ENCODE data around the gene AP3S2.
"Not testable (repeated sequence)": the region's sequence is repeated elsewhere in the genome, so short reads cannot be mapped to it uniquely, and the experiment has no call there.

The AP3S2 gene

GRCh38 chr15:89878323-89878722 is 15.5 kb downstream of the AP3S2 start:
- Histone ChIP-seq H3K4me1 (ENCODE audit: insufficient read depth, low read length) (no peaks in the 10 kb centered on the region), H3K36me3 (ENCODE audit: insufficient read depth, low read length) (peaks cover 28% of the 10 kb centered on the region), H3K27me3 (ENCODE audit: control insufficient read depth in 1 of 2, insufficient read depth in 2 of 2, low read length in 2 of 2) (no peaks in the 10 kb centered on the region), H3K9ac (ENCODE audit: low read length) (no peak overlapping the region), H3K27ac (ENCODE audit: low read depth, low read length) (no peak overlapping the region), H3K9me3 (ENCODE audit: low read length) (no peaks in the 10 kb centered on the region), H3K4me3 (ENCODE audit: low read depth in 1 of 2, low read length in 2 of 2) (no peak overlapping the region)

DNA sequence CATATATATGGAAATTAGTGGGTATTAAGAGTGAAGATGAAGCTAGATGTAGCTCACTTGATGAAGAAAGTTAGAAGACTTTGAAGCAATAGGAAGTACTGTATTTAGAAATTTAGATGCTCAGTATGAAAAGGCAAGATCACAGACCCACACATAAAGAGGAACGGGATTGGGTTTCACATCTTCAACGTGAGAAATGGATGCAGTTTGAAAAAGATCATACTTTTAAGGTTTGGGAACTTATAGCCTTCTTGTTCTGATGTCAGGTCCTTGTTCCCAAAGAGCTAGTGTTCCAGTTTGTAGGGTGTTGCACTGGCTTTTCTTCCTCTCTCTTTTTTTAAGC is 16.7 kb downstream of the AP3S2 start:
- Histone ChIP-seq H3K9me3 (ENCODE audit: low read length) (no peaks in the 10 kb centered on the region), H3K27ac (ENCODE audit: low read depth, low read length) (no peak overlapping the region), H3K4me3 (ENCODE audit: low read depth in 1 of 2, low read length in 2 of 2) (no peak overlapping the region), H3K4me1 (ENCODE audit: insufficient read depth, low read length) (no peaks in the 10 kb centered on the region), H3K9ac (ENCODE audit: low read length) (no peak overlapping the region), H3K27me3 (ENCODE audit: control insufficient read depth in 1 of 2, insufficient read depth in 2 of 2, low read length in 2 of 2) (no peaks in the 10 kb centered on the region), H3K36me3 (ENCODE audit: insufficient read depth, low read length) (peaks cover 31% of the 10 kb centered on the region)

DNA sequence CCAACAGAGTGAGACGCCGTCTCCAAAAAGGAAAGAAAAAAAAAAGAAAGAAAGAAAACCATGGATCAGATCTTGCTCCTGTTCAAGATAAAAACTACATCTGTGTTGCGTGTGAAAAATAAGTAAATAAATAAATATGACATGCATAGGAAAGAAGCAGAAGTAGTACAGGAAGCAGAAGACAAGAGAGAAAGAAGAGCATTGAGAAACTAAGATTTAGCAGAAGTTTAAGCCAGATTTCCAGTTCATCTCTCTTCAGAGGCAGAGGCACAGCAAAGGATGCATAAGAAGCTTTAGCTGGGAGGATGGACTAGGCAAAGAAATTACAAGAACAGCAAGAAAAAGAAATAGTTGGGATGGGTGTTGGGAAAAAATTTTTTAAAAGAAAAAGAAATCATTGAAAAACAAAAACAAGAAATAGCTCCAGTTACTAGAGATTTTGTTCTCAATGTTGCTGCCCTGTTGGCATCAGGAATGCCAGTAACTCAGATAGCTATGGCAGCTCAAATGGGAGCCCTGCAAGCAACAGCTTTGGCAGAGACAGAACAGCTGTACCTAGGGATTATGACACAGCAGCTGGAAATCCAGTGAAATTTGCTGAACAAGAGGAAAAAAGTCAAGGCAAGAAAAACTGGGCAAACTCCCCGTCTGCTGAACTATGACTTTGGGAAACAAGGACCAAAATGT is 17.3 kb downstream of the AP3S2 start:
- Histone ChIP-seq H3K27ac (ENCODE audit: low read depth, low read length) (no peak overlapping the region), H3K27me3 (ENCODE audit: control insufficient read depth in 1 of 2, insufficient read depth in 2 of 2, low read length in 2 of 2) (no peaks in the 10 kb centered on the region), H3K4me3 (ENCODE audit: low read depth in 1 of 2, low read length in 2 of 2) (no peak overlapping the region), H3K4me1 (ENCODE audit: insufficient read depth, low read length) (no peaks in the 10 kb centered on the region), H3K9ac (ENCODE audit: low read length) (no peak overlapping the region), H3K9me3 (ENCODE audit: low read length) (no peaks in the 10 kb centered on the region), H3K36me3 (ENCODE audit: insufficient read depth, low read length) (peaks cover 34% of the 10 kb centered on the region)

- H3K27ac ChIP-seq (ENCODE audit: low read depth, low read length), result no peak overlapping the region
- H3K4me3 ChIP-seq (ENCODE audit: low read depth in 1 of 2, low read length in 2 of 2), result no peak overlapping the region
- H3K27me3 ChIP-seq (ENCODE audit: control insufficient read depth in 1 of 2, insufficient read depth in 2 of 2, low read length in 2 of 2), result no peaks in the 10 kb centered on the region
- no peaks in the 10 kb centered on the region for H3K4me1 ChIP-seq (ENCODE audit: insufficient read depth, low read length)
- no peak overlapping the region for H3K9ac ChIP-seq (ENCODE audit: low read length)
- H3K9me3 ChIP-seq (ENCODE audit: low read length), result no peaks in the 10 kb centered on the region
- H3K36me3 ChIP-seq (ENCODE audit: insufficient read depth, low read length), result peaks cover 39% of the 10 kb centered on the region
Measured at GRCh38 chr15:89875741-89876140, 18.1 kb downstream of the AP3S2 start.

- Histone ChIP-seq H3K9ac (ENCODE audit: low read length) (no peak overlapping the region), H3K27me3 (ENCODE audit: control insufficient read depth in 1 of 2, insufficient read depth in 2 of 2, low read length in 2 of 2) (no peaks in the 10 kb centered on the region), H3K27ac (ENCODE audit: low read depth, low read length) (no peak overlapping the region), H3K4me3 (ENCODE audit: low read depth in 1 of 2, low read length in 2 of 2) (no peak overlapping the region), H3K9me3 (ENCODE audit: low read length) (no peaks in the 10 kb centered on the region), H3K36me3 (ENCODE audit: insufficient read depth, low read length) (peaks cover 44% of the 10 kb centered on the region), H3K4me1 (ENCODE audit: insufficient read depth, low read length) (no peaks in the 10 kb centered on the region)
Measured at GRCh38 chr15:89874926-89875564, 18.7 kb downstream of the AP3S2 start.

DNA sequence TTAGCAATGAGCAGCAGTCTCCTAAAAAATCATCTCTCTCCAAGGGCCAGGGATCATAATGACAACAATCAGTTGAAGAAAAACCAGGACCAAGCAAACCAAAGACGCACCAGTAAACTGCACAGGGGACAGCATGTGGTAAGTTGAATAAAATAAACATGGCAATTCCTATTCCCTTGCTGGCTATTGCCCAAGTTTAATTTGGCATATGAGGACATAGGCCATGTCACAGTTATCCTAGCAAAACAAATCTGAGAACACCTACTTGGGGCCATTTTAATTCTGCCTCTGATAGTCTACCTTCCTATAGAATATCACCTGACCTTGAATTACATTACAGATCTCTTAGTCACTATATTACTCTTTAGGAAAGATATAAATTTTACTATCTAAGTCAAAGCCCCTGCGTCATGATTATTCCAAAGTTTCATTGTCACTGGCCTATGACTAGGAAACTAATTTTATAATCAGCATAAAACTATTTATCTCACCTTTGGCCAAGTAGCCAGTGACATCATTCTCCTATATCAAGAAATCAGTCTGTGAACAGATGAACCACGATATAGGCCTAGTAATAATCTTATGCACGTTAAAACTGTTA is 23.0 kb downstream of the AP3S2 start:
- Histone ChIP-seq H3K36me3 (ENCODE audit: insufficient read depth, low read length) (peaks cover 31% of the 10 kb centered on the region), H3K27ac (ENCODE audit: low read depth, low read length) (no peak overlapping the region)

DNA sequence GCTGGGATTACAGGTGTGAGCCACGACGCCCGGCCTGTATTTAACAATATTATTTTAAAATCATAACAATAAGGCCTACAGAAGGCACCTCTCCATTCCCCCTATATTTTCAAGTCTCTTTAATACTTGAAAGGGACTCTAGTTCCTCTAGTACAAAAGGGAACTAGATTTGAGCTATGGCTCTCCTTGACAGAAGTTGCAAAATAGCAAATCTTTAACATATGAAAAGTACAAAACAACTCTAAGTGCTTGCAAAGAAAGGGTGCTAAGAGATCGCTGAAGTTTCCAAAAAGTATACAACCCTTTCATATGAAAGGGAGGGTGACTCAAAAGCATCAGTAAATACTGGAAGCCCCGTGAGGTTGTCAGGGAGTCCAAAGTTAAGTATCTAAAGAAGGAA is 23.8 kb downstream of the AP3S2 start:
- Histone ChIP-seq H3K27ac (ENCODE audit: low read depth, low read length) (no peak overlapping the region), H3K9me3 (ENCODE audit: low read length) (no peaks in the 10 kb centered on the region), H3K9ac (ENCODE audit: low read length) (no peak overlapping the region), H3K27me3 (ENCODE audit: control insufficient read depth in 1 of 2, insufficient read depth in 2 of 2, low read length in 2 of 2) (no peaks in the 10 kb centered on the region), H3K4me3 (ENCODE audit: low read depth in 1 of 2, low read length in 2 of 2) (no peak overlapping the region), H3K4me1 (ENCODE audit: insufficient read depth, low read length) (no peaks in the 10 kb centered on the region), H3K36me3 (ENCODE audit: insufficient read depth, low read length) (peaks cover 24% of the 10 kb centered on the region)

More for the DNA sequence above, 23.0 kb downstream of the AP3S2 start:
- Histone ChIP-seq H3K9me3 (ENCODE audit: low read length) (no peaks in the 10 kb centered on the region), H3K27me3 (ENCODE audit: control insufficient read depth in 1 of 2, insufficient read depth in 2 of 2, low read length in 2 of 2) (no peaks in the 10 kb centered on the region), H3K4me1 (ENCODE audit: insufficient read depth, low read length) (no peaks in the 10 kb centered on the region), H3K4me3 (ENCODE audit: low read depth in 1 of 2, low read length in 2 of 2) (no peak overlapping the region), H3K9ac (ENCODE audit: low read length) (no peak overlapping the region)

- H3K27ac ChIP-seq (ENCODE audit: low read depth, low read length), result not testable (repeated sequence)
- peaks cover 24% of the 10 kb centered on the region for H3K36me3 ChIP-seq (ENCODE audit: insufficient read depth, low read length)
Measured at GRCh38 chr15:89869490-89869889, 24.3 kb downstream of the AP3S2 start.

GRCh38 chr15:89864958-89865739 is 28.6 kb downstream of the AP3S2 start:
- Histone ChIP-seq H3K27me3 (ENCODE audit: control insufficient read depth in 1 of 2, insufficient read depth in 2 of 2, low read length in 2 of 2) (no peaks in the 10 kb centered on the region), H3K27ac (ENCODE audit: low read depth, low read length) (no peak overlapping the region), H3K36me3 (ENCODE audit: insufficient read depth, low read length) (peaks cover 28% of the 10 kb centered on the region), H3K4me3 (ENCODE audit: low read depth in 1 of 2, low read length in 2 of 2) (no peak overlapping the region), H3K9ac (ENCODE audit: low read length) (no peak overlapping the region), H3K4me1 (ENCODE audit: insufficient read depth, low read length) (no peaks in the 10 kb centered on the region), H3K9me3 (ENCODE audit: low read length) (no peaks in the 10 kb centered on the region)

More at GRCh38 chr15:89869490-89869889, 24.3 kb downstream of the AP3S2 start:
- H3K4me3 ChIP-seq (ENCODE audit: low read depth in 1 of 2, low read length in 2 of 2); H3K27me3 ChIP-seq (ENCODE audit: control insufficient read depth in 1 of 2, insufficient read depth in 2 of 2, low read length in 2 of 2); H3K9me3 ChIP-seq (ENCODE audit: low read length); H3K4me1 ChIP-seq (ENCODE audit: insufficient read depth, low read length); H3K9ac ChIP-seq (ENCODE audit: low read length): not testable (repeated sequence)

DNA sequence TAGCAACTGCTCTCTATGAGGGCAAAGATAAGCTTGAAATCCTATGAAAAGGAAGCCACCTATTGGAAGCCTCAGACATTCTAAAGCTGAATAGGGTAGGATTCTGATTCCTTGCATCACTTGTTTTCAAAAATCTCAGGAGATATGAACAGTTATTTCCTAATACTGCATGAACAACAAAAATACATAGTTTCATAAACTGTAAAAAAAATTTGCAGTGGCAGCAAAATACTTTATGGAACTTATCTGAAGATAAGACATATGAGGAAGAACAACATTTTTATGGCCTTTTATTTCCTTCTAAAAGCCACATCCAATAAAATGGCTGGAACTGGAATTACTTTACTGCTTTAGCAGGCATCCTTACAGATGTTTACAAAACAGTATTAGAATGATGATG is 29.9 kb downstream of the AP3S2 start:
- no peaks in the 10 kb centered on the region for H3K27me3 ChIP-seq (ENCODE audit: control insufficient read depth in 1 of 2, insufficient read depth in 2 of 2, low read length in 2 of 2)
- no peak overlapping the region for H3K4me3 ChIP-seq (ENCODE audit: low read depth in 1 of 2, low read length in 2 of 2)
- H3K4me1 ChIP-seq (ENCODE audit: insufficient read depth, low read length), result no peaks in the 10 kb centered on the region
- H3K27ac ChIP-seq (ENCODE audit: low read depth, low read length), result no peak overlapping the region
- H3K9me3 ChIP-seq (ENCODE audit: low read length), result no peaks in the 10 kb centered on the region
- H3K36me3 ChIP-seq (ENCODE audit: insufficient read depth, low read length), result peaks cover 25% of the 10 kb centered on the region
- H3K9ac ChIP-seq (ENCODE audit: low read length), result no peak overlapping the region

DNA sequence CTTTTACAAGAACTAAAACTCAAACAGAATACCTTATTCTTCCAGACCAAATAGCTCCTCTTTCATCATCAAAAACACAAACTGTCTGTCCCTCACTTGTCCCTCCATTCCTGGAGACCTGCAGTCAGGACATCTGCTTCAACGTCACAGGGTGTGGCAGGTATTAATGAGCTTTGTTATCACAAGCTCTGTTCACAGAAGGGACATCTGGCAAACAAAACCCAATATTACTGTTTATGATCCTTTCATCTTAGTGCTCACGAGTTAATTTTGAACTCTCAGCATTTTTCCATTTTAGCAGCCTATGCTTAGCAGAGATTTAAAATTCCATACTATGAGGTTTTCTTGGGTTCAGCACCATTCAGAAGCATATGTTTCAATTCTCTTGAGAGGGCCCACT is 32.9 kb downstream of the AP3S2 start:
- H3K36me3 ChIP-seq (ENCODE audit: insufficient read depth, low read length), result peaks cover 34% of the 10 kb centered on the region

More for the DNA sequence above, 32.9 kb downstream of the AP3S2 start:
- H3K9ac ChIP-seq (ENCODE audit: low read length), result no peak overlapping the region
- no peaks in the 10 kb centered on the region for H3K27me3 ChIP-seq (ENCODE audit: control insufficient read depth in 1 of 2, insufficient read depth in 2 of 2, low read length in 2 of 2)
- no peaks in the 10 kb centered on the region for H3K9me3 ChIP-seq (ENCODE audit: low read length)
- no peaks in the 10 kb centered on the region for H3K4me1 ChIP-seq (ENCODE audit: insufficient read depth, low read length)
- no peak overlapping the region for H3K4me3 ChIP-seq (ENCODE audit: low read depth in 1 of 2, low read length in 2 of 2)
- no peak overlapping the region for H3K27ac ChIP-seq (ENCODE audit: low read depth, low read length)

All from muscle layer of colon (tissue), 2 donors.